ENCODE results near the gene GRIK1.

GRIK1 gene

GRCh38 chr21:29534448-29534847 lies 405.3 kb downstream of the GRIK1 start:
- Histone ChIP-seq H3K27ac (replicated peaks; ENCODE audit: low read length) (no peak overlapping the region), H3K4me3 (ENCODE audit: low read length in 2 of 2) (no peak overlapping the region)

GRCh38 chr21:29529139-29529538 lies 410.7 kb downstream of the GRIK1 start:
- WGBS, 2 donors (ENCODE audit: extremely low coverage in 2 of 2, insufficient read length in 2 of 2, insufficient replicate concordance in 1 of 2): no CpG with 5 or more reads among the region's 4 CpGs
- Histone ChIP-seq H3K18ac (ENCODE audit: low read length) (no peak overlapping the region), H3K9me3 (replicated peaks in 1 of 2; ENCODE audit: control insufficient read depth in 2 of 2, insufficient read depth in 1 of 2, low read depth in 1 of 2, low read length in 2 of 2) (peaks cover 8 to 21% of the 10 kb centered on the region in 2 donors), H3K4me2 (ENCODE audit: insufficient read depth, low read length, poor library complexity, severe bottlenecking) (no peak overlapping the region), H3K23ac (ENCODE audit: low read depth, low read length, poor library complexity) (no peak overlapping the region), H3K36me3 (replicated peaks in 1 of 2; ENCODE audit: control insufficient read depth in 2 of 2, insufficient read depth in 2 of 2, low read length in 2 of 2) (no peaks in the 10 kb centered on the region), H2BK15ac (ENCODE audit: low read length) (no peak overlapping the region), H2BK120ac (ENCODE audit: low read depth, low read length) (no peak overlapping the region), H3K79me1 (ENCODE audit: low read depth, low read length) (no peaks in the 10 kb centered on the region), H3K4me3 (ENCODE audit: low read length in 2 of 2) (no peak overlapping the region), H2AK5ac (ENCODE audit: low read depth, low read length) (no peak overlapping the region), H3K4ac (ENCODE audit: low read length) (no peak overlapping the region), H3K27me3 (ENCODE audit: control insufficient read depth in 3 of 3, insufficient read depth in 3 of 3, low read depth in 1 of 3, low read length in 3 of 3) (no peaks in the 10 kb centered on the region), H2AFZ (ENCODE audit: low read length) (no peak overlapping the region), H4K8ac (ENCODE audit: low read depth, low read length) (no peak overlapping the region), H3K4me1 (ENCODE audit: control insufficient read depth in 2 of 2, insufficient read depth in 1 of 2, low read depth in 1 of 2, low read length in 2 of 2) (no peaks in the 10 kb centered on the region), H2BK12ac (ENCODE audit: low read length) (no peak overlapping the region), H4K91ac (ENCODE audit: low read depth, low read length, poor library complexity) (no peak overlapping the region), H3K27ac (replicated peaks; ENCODE audit: low read length) (no peak overlapping the region), H3K14ac (ENCODE audit: low read length) (no peak overlapping the region), H2BK5ac (ENCODE audit: low read length) (no peak overlapping the region), H3K9ac (ENCODE audit: low read depth, low read length, poor library complexity) (no peak overlapping the region)
- no peak for DNase-seq (ENCODE audit: low spot score)

More at GRCh38 chr21:29534448-29534847, 405.3 kb downstream of the GRIK1 start:
- no peak overlapping the region for H2BK12ac ChIP-seq (ENCODE audit: low read length)
- H3K79me1 ChIP-seq (ENCODE audit: low read depth, low read length): no peaks in the 10 kb centered on the region
- no peaks in the 10 kb centered on the region for H3K27me3 ChIP-seq (ENCODE audit: control insufficient read depth in 3 of 3, insufficient read depth in 3 of 3, low read depth in 1 of 3, low read length in 3 of 3)
- no peak overlapping the region for H3K18ac ChIP-seq (ENCODE audit: low read length)
- no peak overlapping the region for H2BK15ac ChIP-seq (ENCODE audit: low read length)
- no peaks in the 10 kb centered on the region for H3K9me3 ChIP-seq (replicated peaks in 1 of 2; ENCODE audit: control insufficient read depth in 2 of 2, insufficient read depth in 1 of 2, low read depth in 1 of 2, low read length in 2 of 2)
- no peak overlapping the region for H4K8ac ChIP-seq (ENCODE audit: low read depth, low read length)
- no peak overlapping the region for H2AFZ ChIP-seq (ENCODE audit: low read length)
- H4K91ac ChIP-seq (ENCODE audit: low read depth, low read length, poor library complexity): no peak overlapping the region
- no peak overlapping the region for H3K9ac ChIP-seq (ENCODE audit: low read depth, low read length, poor library complexity)
- DNase-seq (ENCODE audit: low spot score): no peak
- no peak overlapping the region for H3K23ac ChIP-seq (ENCODE audit: low read depth, low read length, poor library complexity)
- H2BK120ac ChIP-seq (ENCODE audit: low read depth, low read length): no peak overlapping the region
- H3K4me2 ChIP-seq (ENCODE audit: insufficient read depth, low read length, poor library complexity, severe bottlenecking): no peak overlapping the region
- no peaks in the 10 kb centered on the region for H3K4me1 ChIP-seq (ENCODE audit: control insufficient read depth in 2 of 2, insufficient read depth in 1 of 2, low read depth in 1 of 2, low read length in 2 of 2)
- no peak overlapping the region for H3K14ac ChIP-seq (ENCODE audit: low read length)
- no CpG with 5 or more reads among the region's 3 CpGs for WGBS, 2 donors (ENCODE audit: extremely low coverage in 2 of 2, insufficient read length in 2 of 2, insufficient replicate concordance in 1 of 2)
- peaks cover 0 to 2% of the 10 kb centered on the region in 2 donors for H3K36me3 ChIP-seq (replicated peaks in 1 of 2; ENCODE audit: control insufficient read depth in 2 of 2, insufficient read depth in 2 of 2, low read length in 2 of 2)
- no peak overlapping the region for H2AK5ac ChIP-seq (ENCODE audit: low read depth, low read length)
- no peak overlapping the region for H2BK5ac ChIP-seq (ENCODE audit: low read length)
- no peak overlapping the region for H3K4ac ChIP-seq (ENCODE audit: low read length)

GRCh38 chr21:29526545-29526944 lies 413.3 kb downstream of the GRIK1 start:
- H3K4me3 ChIP-seq (ENCODE audit: low read length in 2 of 2): no peak overlapping the region

GRCh38 chr21:29524055-29524454 lies 415.7 kb downstream of the GRIK1 start:
- Histone ChIP-seq H3K4me3 (ENCODE audit: low read length in 2 of 2) (no peak overlapping the region), H3K18ac (ENCODE audit: low read length) (no peak overlapping the region), H3K9ac (ENCODE audit: low read depth, low read length, poor library complexity) (no peak overlapping the region), H2BK120ac (ENCODE audit: low read depth, low read length) (no peak overlapping the region), H2AFZ (ENCODE audit: low read length) (no peak overlapping the region), H2AK5ac (ENCODE audit: low read depth, low read length) (no peak overlapping the region), H3K4me1 (ENCODE audit: control insufficient read depth in 2 of 2, insufficient read depth in 1 of 2, low read depth in 1 of 2, low read length in 2 of 2) (no peaks in the 10 kb centered on the region), H3K27ac (replicated peaks; ENCODE audit: low read length) (no peak overlapping the region), H3K36me3 (replicated peaks in 1 of 2; ENCODE audit: control insufficient read depth in 2 of 2, insufficient read depth in 2 of 2, low read length in 2 of 2) (no peaks in the 10 kb centered on the region), H2BK12ac (ENCODE audit: low read length) (no peak overlapping the region), H4K91ac (ENCODE audit: low read depth, low read length, poor library complexity) (no peak overlapping the region), H2BK5ac (ENCODE audit: low read length) (no peak overlapping the region), H3K9me3 (replicated peaks in 1 of 2; ENCODE audit: control insufficient read depth in 2 of 2, insufficient read depth in 1 of 2, low read depth in 1 of 2, low read length in 2 of 2) (peaks cover 8 to 21% of the 10 kb centered on the region in 2 donors), H3K79me1 (ENCODE audit: low read depth, low read length) (no peaks in the 10 kb centered on the region), H3K4ac (ENCODE audit: low read length) (no peak overlapping the region), H3K4me2 (ENCODE audit: insufficient read depth, low read length, poor library complexity, severe bottlenecking) (no peak overlapping the region), H3K23ac (ENCODE audit: low read depth, low read length, poor library complexity) (no peak overlapping the region), H2BK15ac (ENCODE audit: low read length) (no peak overlapping the region), H3K27me3 (ENCODE audit: control insufficient read depth in 3 of 3, insufficient read depth in 3 of 3, low read depth in 1 of 3, low read length in 3 of 3) (no peaks in the 10 kb centered on the region), H3K14ac (ENCODE audit: low read length) (no peak overlapping the region), H4K8ac (ENCODE audit: low read depth, low read length) (no peak overlapping the region)
- DNase-seq (ENCODE audit: low spot score): no peak
- WGBS, 2 donors (ENCODE audit: extremely low coverage in 2 of 2, insufficient read length in 2 of 2, insufficient replicate concordance in 1 of 2): no CpG with 5 or more reads among the region's 1 CpG

More at GRCh38 chr21:29526545-29526944, 413.3 kb downstream of the GRIK1 start:
- no peaks in the 10 kb centered on the region for H3K36me3 ChIP-seq (replicated peaks in 1 of 2; ENCODE audit: control insufficient read depth in 2 of 2, insufficient read depth in 2 of 2, low read length in 2 of 2)
- H3K27ac ChIP-seq (replicated peaks; ENCODE audit: low read length): no peak overlapping the region
- H4K8ac ChIP-seq (ENCODE audit: low read depth, low read length): no peak overlapping the region
- no peak overlapping the region for H3K14ac ChIP-seq (ENCODE audit: low read length)
- no peak overlapping the region for H4K91ac ChIP-seq (ENCODE audit: low read depth, low read length, poor library complexity)
- no peaks in the 10 kb centered on the region for H3K27me3 ChIP-seq (ENCODE audit: control insufficient read depth in 3 of 3, insufficient read depth in 3 of 3, low read depth in 1 of 3, low read length in 3 of 3)
- no peak for DNase-seq (ENCODE audit: low spot score)
- peaks cover 8 to 21% of the 10 kb centered on the region in 2 donors for H3K9me3 ChIP-seq (replicated peaks in 1 of 2; ENCODE audit: control insufficient read depth in 2 of 2, insufficient read depth in 1 of 2, low read depth in 1 of 2, low read length in 2 of 2)
- no peak overlapping the region for H3K23ac ChIP-seq (ENCODE audit: low read depth, low read length, poor library complexity)
- no peak overlapping the region for H2BK12ac ChIP-seq (ENCODE audit: low read length)
- no peak overlapping the region for H3K4me2 ChIP-seq (ENCODE audit: insufficient read depth, low read length, poor library complexity, severe bottlenecking)
- H3K18ac ChIP-seq (ENCODE audit: low read length): no peak overlapping the region
- no peaks in the 10 kb centered on the region for H3K4me1 ChIP-seq (ENCODE audit: control insufficient read depth in 2 of 2, insufficient read depth in 1 of 2, low read depth in 1 of 2, low read length in 2 of 2)
- H2BK5ac ChIP-seq (ENCODE audit: low read length): no peak overlapping the region
- no peak overlapping the region for H2AK5ac ChIP-seq (ENCODE audit: low read depth, low read length)
- H2BK15ac ChIP-seq (ENCODE audit: low read length): no peak overlapping the region
- no peaks in the 10 kb centered on the region for H3K79me1 ChIP-seq (ENCODE audit: low read depth, low read length)
- no peak overlapping the region for H3K4ac ChIP-seq (ENCODE audit: low read length)
- H2AFZ ChIP-seq (ENCODE audit: low read length): no peak overlapping the region
- H3K9ac ChIP-seq (ENCODE audit: low read depth, low read length, poor library complexity): no peak overlapping the region
- H2BK120ac ChIP-seq (ENCODE audit: low read depth, low read length): no peak overlapping the region
- WGBS, 2 donors (ENCODE audit: extremely low coverage in 2 of 2, insufficient read length in 2 of 2, insufficient replicate concordance in 1 of 2): no CpG with 5 or more reads among the region's 2 CpGs

All from neuronal stem cell (in vitro differentiated cells).